ENCODE measurements around the gene ZNF513.

GRCh38 chr2:27416151-27416550 lies 35.6 kb upstream of the ZNF513 start:
- TF ChIP-seq, protein P1, sequence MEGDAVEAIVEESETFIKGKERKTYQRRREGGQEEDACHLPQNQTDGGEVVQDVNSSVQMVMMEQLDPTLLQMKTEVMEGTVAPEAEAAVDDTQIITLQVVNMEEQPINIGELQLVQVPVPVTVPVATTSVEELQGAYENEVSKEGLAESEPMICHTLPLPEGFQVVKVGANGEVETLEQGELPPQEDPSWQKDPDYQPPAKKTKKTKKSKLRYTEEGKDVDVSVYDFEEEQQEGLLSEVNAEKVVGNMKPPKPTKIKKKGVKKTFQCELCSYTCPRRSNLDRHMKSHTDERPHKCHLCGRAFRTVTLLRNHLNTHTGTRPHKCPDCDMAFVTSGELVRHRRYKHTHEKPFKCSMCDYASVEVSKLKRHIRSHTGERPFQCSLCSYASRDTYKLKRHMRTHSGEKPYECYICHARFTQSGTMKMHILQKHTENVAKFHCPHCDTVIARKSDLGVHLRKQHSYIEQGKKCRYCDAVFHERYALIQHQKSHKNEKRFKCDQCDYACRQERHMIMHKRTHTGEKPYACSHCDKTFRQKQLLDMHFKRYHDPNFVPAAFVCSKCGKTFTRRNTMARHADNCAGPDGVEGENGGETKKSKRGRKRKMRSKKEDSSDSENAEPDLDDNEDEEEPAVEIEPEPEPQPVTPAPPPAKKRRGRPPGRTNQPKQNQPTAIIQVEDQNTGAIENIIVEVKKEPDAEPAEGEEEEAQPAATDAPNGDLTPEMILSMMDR (IDR thresholded peaks at IDR 0.05), result no peak
- no peak for TF ChIP-seq EZH2 (IDR thresholded peaks at IDR 0.05; ENCODE audit: borderline replicate concordance, insufficient read depth, low read depth, low read length, poor library complexity, severe bottlenecking)
